SK-N-SH (cell line): ENCODE data around the gene AGTR1. TPM values are rescaled to one million over a fixed set of nuclear protein-coding genes. Genes with fewer than 3 reads are reported as not detected.
A peak's percentile ranks its signal among the peaks of the same experiment; 100 is the strongest.

Source experiments
- CTCF ChIA-PET: fragments of 300-600, 350-600 bp; formaldehyde crosslinking; extraction: SDS; loops from one replicate; lab custom pipeline; 2021; lab: Yijun Ruan, JAX
- POLR2A ChIA-PET: fragments of 350-600 bp; sonication (Branson Sonifier 250); formaldehyde crosslinking; extraction: SDS; loops from one replicate; lab custom pipeline; 2020; ENCODE audit warnings: antibody characterized with exemption, inconsistent platforms; lab: Yijun Ruan, JAX
- DNase-seq: peaks from one replicate; pipeline ENCODE4 v3.0.0; 2012
- H2AFZ ChIP-seq: fragments of 200-600 bp; sonication (generic); 2 replicates; pipeline ENCODE4 v1.8.1; 2016; ENCODE audit warnings: antibody characterized with exemption, mild to moderate bottlenecking, low read depth
- H3F3A ChIP-seq: fragments of 200-600 bp; sonication (generic); replicated peaks from 2 replicates; pipeline ENCODE3; 2016; ENCODE audit warnings: antibody characterized with exemption, mild to moderate bottlenecking; ENCODE audit not compliant: insufficient read depth
- H3K27ac ChIP-seq, 2 experiments: fragments of 200-500 bp in 1 of 2; fragments of 200-600 bp in 1 of 2; sonication (Bioruptor generic) in 1 of 2; sonication (generic), shearing (Covaris generic) in 1 of 2; 2 replicates each; pipeline versions ENCODE4 v1.5.1 to v1.6.1; 2014 to 2016; ENCODE audit warnings: low read depth in 2 of 2, inconsistent platforms in 1 of 2, low read length in 1 of 2, mild to moderate bottlenecking in 1 of 2, mixed read lengths in 1 of 2
- H3K27me3 ChIP-seq: fragments of 200-600 bp; sonication (generic), shearing (Covaris generic); 2 replicates; pipeline ENCODE4 v1.6.1; 2016; ENCODE audit warnings: mixed run types; ENCODE audit not compliant: insufficient read depth
- H3K36me3 ChIP-seq, 2 experiments: fragments of 200-500 bp in 1 of 2; fragments of 200-600 bp in 1 of 2; sonication (Bioruptor generic) in 1 of 2; sonication (generic) in 1 of 2; replicated peaks in 1 of 2; 2 replicates each; pipeline versions ENCODE3 to v1.5.1; 2014 to 2016; ENCODE audit warnings: low read length in 1 of 2, mild to moderate bottlenecking in 1 of 2; ENCODE audit not compliant: insufficient read depth in 2 of 2, control insufficient read depth in 1 of 2
- H3K4me1 ChIP-seq, 2 experiments: fragments of 200-500 bp in 1 of 2; fragments of 200-600 bp in 1 of 2; sonication (Bioruptor generic) in 1 of 2; sonication (generic), shearing (Covaris generic) in 1 of 2; 2 replicates each; pipeline versions ENCODE4 v1.5.1 to v1.6.1; 2014 to 2016; ENCODE audit warnings: low read depth in 1 of 2, low read length in 1 of 2, mixed run types in 1 of 2; ENCODE audit not compliant: insufficient read depth in 2 of 2, control insufficient read depth in 1 of 2
- H3K4me2 ChIP-seq: fragments of 200-600 bp; sonication (generic), shearing (Covaris generic); 2 replicates; pipeline ENCODE4 v1.6.1; 2017; ENCODE audit warnings: mixed run types
- H3K4me3 ChIP-seq, 2 experiments: fragments of 200-500 bp in 1 of 2; fragments of 200-600 bp in 1 of 2; sonication (Bioruptor generic) in 1 of 2; sonication (generic), shearing (Covaris generic) in 1 of 2; 2 replicates each; pipeline versions ENCODE4 v1.5.1 to v1.8.1; 2014 to 2016; ENCODE audit warnings: low read depth in 2 of 2, inconsistent platforms in 1 of 2, low read length in 1 of 2, mild to moderate bottlenecking in 1 of 2, mixed read lengths in 1 of 2, moderate library complexity in 1 of 2
- H3K79me2 ChIP-seq: fragments of 200-600 bp; sonication (generic); 2 replicates; pipeline ENCODE4 v1.8.1; 2017; ENCODE audit warnings: mild to moderate bottlenecking; ENCODE audit not compliant: insufficient read depth
- H3K9ac ChIP-seq: fragments of 200-600 bp; sonication (generic); 2 replicates; pipeline ENCODE4 v1.6.1; 2017; ENCODE audit warnings: mixed run types
- H3K9me2 ChIP-seq: fragments of 200-600 bp; sonication (generic); 2 replicates; pipeline ENCODE4 v1.6.1; 2017; ENCODE audit warnings: mixed run types
- H3K9me3 ChIP-seq: fragments of 200-600 bp; sonication (generic); 2 replicates; pipeline ENCODE4 v1.6.1; 2017; ENCODE audit warnings: mixed run types, mild to moderate bottlenecking, moderate library complexity
- H4K20me1 ChIP-seq: fragments of 200-600 bp; sonication (generic); 2 replicates; pipeline ENCODE4 v1.6.1; 2017; ENCODE audit warnings: mild to moderate bottlenecking, mixed run types; ENCODE audit not compliant: insufficient read depth
- CHD2 ChIP-seq: fragments of 150-350 bp; IDR thresholded peaks from 2 replicates; pipeline ENCODE4 v1.6.1; 2018; ENCODE audit warnings: low read length; ENCODE audit not compliant: partially characterized antibody
- ELF1 ChIP-seq: IDR thresholded peaks from 2 replicates; pipeline ENCODE4 v1.4.0; 2012
- EP300 ChIP-seq, 2 experiments: IDR thresholded peaks; 2 replicates each; pipeline versions ENCODE4 v1.4.0 to v1.6.1; 2012; ENCODE audit warnings: borderline replicate concordance in 1 of 2, low read depth in 1 of 2, low read length in 1 of 2
- GATA2 ChIP-seq: sonication (generic); formaldehyde crosslinking; IDR thresholded peaks from 2 replicates; pipeline ENCODE4 v1.5.0; 2020; ENCODE audit warnings: mild to moderate bottlenecking, missing genetic modification reagents
- JUND ChIP-seq: IDR thresholded peaks from 2 replicates; pipeline ENCODE4 v1.4.0; 2012
- MAX ChIP-seq: IDR thresholded peaks from 2 replicates; pipeline ENCODE4 v1.4.0; 2012; ENCODE audit warnings: low read depth
- MXI1 ChIP-seq: IDR thresholded peaks from 2 replicates; pipeline ENCODE4 v1.6.1; 2012; ENCODE audit warnings: mild to moderate bottlenecking, low read depth, low read length, improper control_type of control experiment
- NFIC ChIP-seq: IDR thresholded peaks from 2 replicates; pipeline ENCODE4 v1.4.0; 2012; ENCODE audit warnings: borderline replicate concordance
- NRF1 ChIP-seq: IDR thresholded peaks from 2 replicates; pipeline ENCODE4 v1.6.1; 2012; ENCODE audit warnings: low read depth, mild to moderate bottlenecking, low read length
- PBX3 ChIP-seq: IDR thresholded peaks from 2 replicates; pipeline ENCODE4; 2012
- RAD21 ChIP-seq: IDR thresholded peaks from 2 replicates; pipeline ENCODE4 v1.6.1; 2012; ENCODE audit warnings: mild to moderate bottlenecking, low read length
- RFX5 ChIP-seq: IDR thresholded peaks from 2 replicates; pipeline ENCODE4 v1.6.1; 2012; ENCODE audit warnings: mild to moderate bottlenecking, improper control_type of control experiment, low read length
- RXRA ChIP-seq: IDR thresholded peaks from 2 replicates; pipeline ENCODE4 v1.4.0; 2012; ENCODE audit warnings: low read depth, mild to moderate bottlenecking, borderline replicate concordance
- TCF12 ChIP-seq: IDR thresholded peaks from 2 replicates; pipeline ENCODE4 v1.4.0; 2012
- WGBS: methylation state at CpG from one replicate; pipeline ENCODE4 v1.1.6; 2017; ENCODE audit warnings: low lambda C conversion rate; 5-methylcytosine and 5-hydroxymethylcytosine counted together
- polyA plus RNA-seq, 3 experiments: library from polyadenylated mRNA; depleted of rRNA; stranded (reverse); fragments of >200 nt; gene quantifications; 2 replicates each; pipeline ENCODE4 v1.2.3, GENCODE V29; 2012
- TF ChIP-seq, protein P1 (sequence below): fragments of 200-600 bp; sonication (generic); IDR thresholded peaks from 2 replicates; pipeline ENCODE4 v1.6.1; 2017; ENCODE audit warnings: antibody characterized with exemption, mild to moderate bottlenecking, moderate library complexity
- TF ChIP-seq, protein P2 (sequence below): fragments of 150-350 bp; IDR thresholded peaks from 2 replicates; pipeline ENCODE4 v1.6.1; 2017; ENCODE audit warnings: antibody characterized with exemption, low read length, low read depth, borderline replicate concordance
- TF ChIP-seq, protein P3 (sequence below): IDR thresholded peaks from 2 replicates; pipeline ENCODE4 v1.6.1; 2012; ENCODE audit warnings: mild to moderate bottlenecking, low read depth, low read length, moderate library complexity

The AGTR1 gene
- polyA plus RNA-seq, 1 of the 3 experiments (the other 2 are of a cell fraction): 0.15 TPM

- ChIA-PET POLR2A (no interaction called here), CTCF (interaction anchor here (1.0 to 1.3 kb wide), 2 partner anchors 69 to 152 kb away, joined by 3 to 4 read pairs; no protein-coding TSS in a partner anchor)
- no peaks in the 10 kb centered on the region; the same call in 1 of the 2 replicates for H3K79me2 ChIP-seq
- no peaks in the 10 kb centered on the region for H3K9me2 ChIP-seq
- H3K4me2 ChIP-seq: no peak overlapping the region
- H3K9ac ChIP-seq: no peak overlapping the region
- H3K9me3 ChIP-seq: no peaks in the 10 kb centered on the region
- TF ChIP-seq GATA2 (CRISPR knock-in tag): peak; percentile 82
- TF ChIP-seq, protein P1, sequence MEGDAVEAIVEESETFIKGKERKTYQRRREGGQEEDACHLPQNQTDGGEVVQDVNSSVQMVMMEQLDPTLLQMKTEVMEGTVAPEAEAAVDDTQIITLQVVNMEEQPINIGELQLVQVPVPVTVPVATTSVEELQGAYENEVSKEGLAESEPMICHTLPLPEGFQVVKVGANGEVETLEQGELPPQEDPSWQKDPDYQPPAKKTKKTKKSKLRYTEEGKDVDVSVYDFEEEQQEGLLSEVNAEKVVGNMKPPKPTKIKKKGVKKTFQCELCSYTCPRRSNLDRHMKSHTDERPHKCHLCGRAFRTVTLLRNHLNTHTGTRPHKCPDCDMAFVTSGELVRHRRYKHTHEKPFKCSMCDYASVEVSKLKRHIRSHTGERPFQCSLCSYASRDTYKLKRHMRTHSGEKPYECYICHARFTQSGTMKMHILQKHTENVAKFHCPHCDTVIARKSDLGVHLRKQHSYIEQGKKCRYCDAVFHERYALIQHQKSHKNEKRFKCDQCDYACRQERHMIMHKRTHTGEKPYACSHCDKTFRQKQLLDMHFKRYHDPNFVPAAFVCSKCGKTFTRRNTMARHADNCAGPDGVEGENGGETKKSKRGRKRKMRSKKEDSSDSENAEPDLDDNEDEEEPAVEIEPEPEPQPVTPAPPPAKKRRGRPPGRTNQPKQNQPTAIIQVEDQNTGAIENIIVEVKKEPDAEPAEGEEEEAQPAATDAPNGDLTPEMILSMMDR: no peak
- TF ChIP-seq NFIC: no peak
- TF ChIP-seq RAD21: no peak
- no peak for TF ChIP-seq NRF1
- TF ChIP-seq MAX: no peak
- peak; percentile 6 for TF ChIP-seq CHD2
- TF ChIP-seq, protein P2, sequence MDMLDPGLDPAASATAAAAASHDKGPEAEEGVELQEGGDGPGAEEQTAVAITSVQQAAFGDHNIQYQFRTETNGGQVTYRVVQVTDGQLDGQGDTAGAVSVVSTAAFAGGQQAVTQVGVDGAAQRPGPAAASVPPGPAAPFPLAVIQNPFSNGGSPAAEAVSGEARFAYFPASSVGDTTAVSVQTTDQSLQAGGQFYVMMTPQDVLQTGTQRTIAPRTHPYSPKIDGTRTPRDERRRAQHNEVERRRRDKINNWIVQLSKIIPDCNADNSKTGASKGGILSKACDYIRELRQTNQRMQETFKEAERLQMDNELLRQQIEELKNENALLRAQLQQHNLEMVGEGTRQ: no peak
- TF ChIP-seq EP300 (IDR thresholded peaks at IDR 0.05; ENCODE audit: borderline replicate concordance in 1 of 2, low read depth in 1 of 2, low read length in 1 of 2): peak in 1 of 2 experiments; percentile 69; a peak in 1 of 4 replicates
- TF ChIP-seq JUND: no peak
- no peak for TF ChIP-seq PBX3
- no peak for TF ChIP-seq MXI1
- no peak for TF ChIP-seq ELF1
- no peak for TF ChIP-seq RXRA
- no peak for TF ChIP-seq TCF12
- TF ChIP-seq RFX5: no peak
- TF ChIP-seq, protein P3, sequence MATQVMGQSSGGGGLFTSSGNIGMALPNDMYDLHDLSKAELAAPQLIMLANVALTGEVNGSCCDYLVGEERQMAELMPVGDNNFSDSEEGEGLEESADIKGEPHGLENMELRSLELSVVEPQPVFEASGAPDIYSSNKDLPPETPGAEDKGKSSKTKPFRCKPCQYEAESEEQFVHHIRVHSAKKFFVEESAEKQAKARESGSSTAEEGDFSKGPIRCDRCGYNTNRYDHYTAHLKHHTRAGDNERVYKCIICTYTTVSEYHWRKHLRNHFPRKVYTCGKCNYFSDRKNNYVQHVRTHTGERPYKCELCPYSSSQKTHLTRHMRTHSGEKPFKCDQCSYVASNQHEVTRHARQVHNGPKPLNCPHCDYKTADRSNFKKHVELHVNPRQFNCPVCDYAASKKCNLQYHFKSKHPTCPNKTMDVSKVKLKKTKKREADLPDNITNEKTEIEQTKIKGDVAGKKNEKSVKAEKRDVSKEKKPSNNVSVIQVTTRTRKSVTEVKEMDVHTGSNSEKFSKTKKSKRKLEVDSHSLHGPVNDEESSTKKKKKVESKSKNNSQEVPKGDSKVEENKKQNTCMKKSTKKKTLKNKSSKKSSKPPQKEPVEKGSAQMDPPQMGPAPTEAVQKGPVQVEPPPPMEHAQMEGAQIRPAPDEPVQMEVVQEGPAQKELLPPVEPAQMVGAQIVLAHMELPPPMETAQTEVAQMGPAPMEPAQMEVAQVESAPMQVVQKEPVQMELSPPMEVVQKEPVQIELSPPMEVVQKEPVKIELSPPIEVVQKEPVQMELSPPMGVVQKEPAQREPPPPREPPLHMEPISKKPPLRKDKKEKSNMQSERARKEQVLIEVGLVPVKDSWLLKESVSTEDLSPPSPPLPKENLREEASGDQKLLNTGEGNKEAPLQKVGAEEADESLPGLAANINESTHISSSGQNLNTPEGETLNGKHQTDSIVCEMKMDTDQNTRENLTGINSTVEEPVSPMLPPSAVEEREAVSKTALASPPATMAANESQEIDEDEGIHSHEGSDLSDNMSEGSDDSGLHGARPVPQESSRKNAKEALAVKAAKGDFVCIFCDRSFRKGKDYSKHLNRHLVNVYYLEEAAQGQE: no peak
- H3K36me3 ChIP-seq: no peaks in the 10 kb centered on the region
- H2AFZ ChIP-seq: no peak overlapping the region
- no peak overlapping the region for H3K4me3 ChIP-seq
- H3K27me3 ChIP-seq: no peaks in the 10 kb centered on the region
- WGBS: 94% methylated on average over 1 of the region's 1 CpG
- peaks cover 0 to 12% of the 10 kb centered on the region in 2 experiments; a peak in 2 of 4 replicates for H3K4me1 ChIP-seq
- peak overlapping the region in 1 of 2 experiments; percentile 44; a peak in 1 of 4 replicates for H3K27ac ChIP-seq
- no peaks in the 10 kb centered on the region for H4K20me1 ChIP-seq
- no peaks in the 10 kb centered on the region for H3F3A ChIP-seq
- DNase-seq: no peak
These were observed 94.2 kb downstream of the AGTR1 start for GRCh38 chr3:148791920-148792319.
